Stimulated activated CD4-positive, alpha-beta T cell treated with anti-CD3 and anti-CD28 coated beads, Interleukin-1b, Interleukin-23, amount 100 ng/mL, for 24 hours (primary cell): ENCODE measurements around the gene RBM48.
"Not testable (repeated sequence)": the region's sequence is repeated elsewhere in the genome, so short reads cannot be mapped to it uniquely, and the experiment has no call there.

ENCODE experiments used
- DNase-seq, 4 experiments: peaks; one replicate each; pipeline ENCODE4 v3.0.0-alpha.2; 2020; ENCODE audit warnings: low read depth in 4 of 4, low spot score in 1 of 4

The RBM48 gene

GRCh38 chr7:92528188-92528957 is at the start of gene RBM48, which contains the start of gene PEX1:
RBM48 (plus strand) TSS chr7:92528795; CDS start chr7:92528814, 19 bp downstream.
PEX1 (minus strand) TSS chr7:92528520; CDS start chr7:92528435, 85 bp downstream.
- peak; percentile 78 to 90 (median 86) for DNase-seq

GRCh38 chr7:92479146-92479545 is 49.4 kb upstream of the RBM48 start:
- not testable (repeated sequence) for DNase-seq

- not testable (repeated sequence) for DNase-seq
Measured at GRCh38 chr7:92483624-92484023, 45.0 kb upstream of the RBM48 start.

GRCh38 chr7:92484226-92484625 is 44.4 kb upstream of the RBM48 start:
- not testable (repeated sequence) for DNase-seq

GRCh38 chr7:92485267-92485892 is 43.2 kb upstream of the RBM48 start:
- DNase-seq: no peak

- no peak for DNase-seq
Measured at GRCh38 chr7:92485974-92486373, 42.6 kb upstream of the RBM48 start.

- no peak for DNase-seq
Measured at GRCh38 chr7:92487804-92488203, 40.8 kb upstream of the RBM48 start.

- DNase-seq: no peak
Measured at GRCh38 chr7:92489634-92490033, 39.0 kb upstream of the RBM48 start.

- no peak for DNase-seq
Measured at GRCh38 chr7:92496876-92497275, 31.7 kb upstream of the RBM48 start.

- no peak for DNase-seq
Measured at GRCh38 chr7:92498557-92498956, 30.0 kb upstream of the RBM48 start.

GRCh38 chr7:92503767-92504166 is 24.8 kb upstream of the RBM48 start:
- no peak for DNase-seq

- no peak for DNase-seq
Measured at GRCh38 chr7:92504563-92504962, 24.0 kb upstream of the RBM48 start.

GRCh38 chr7:92506363-92506762 is 22.2 kb upstream of the RBM48 start:
- no peak for DNase-seq

GRCh38 chr7:92508946-92509345 is 19.6 kb upstream of the RBM48 start:
- no peak for DNase-seq

GRCh38 chr7:92513167-92513902 is 15.3 kb upstream of the RBM48 start:
- no peak for DNase-seq

GRCh38 chr7:92517631-92518030 is 11.0 kb upstream of the RBM48 start:
- no peak for DNase-seq

- DNase-seq: no peak
Measured at GRCh38 chr7:92520024-92520423, 8.6 kb upstream of the RBM48 start.

GRCh38 chr7:92523110-92523509 is 5.5 kb upstream of the RBM48 start:
- DNase-seq: no peak

GRCh38 chr7:92527300-92528187 is 1.1 kb upstream of the RBM48 start:
- peak in 3 of 4 experiments; percentile 13 to 45 (median 27) for DNase-seq

- DNase-seq: no peak
Measured at GRCh38 chr7:92528958-92529264, 316 bp downstream of the RBM48 start.

GRCh38 chr7:92534572-92534971 is 6.0 kb downstream of the RBM48 start:
- DNase-seq: no peak
